22Rv1 (cell line): ENCODE results near the gene MAGI2.

Source experiments
- ZFX ChIP-seq: fragments of 450-650 bp; IDR thresholded peaks from 2 replicates; pipeline ENCODE4 v1.6.1; 2017; ENCODE audit warnings: antibody characterized with exemption, borderline replicate concordance
- TF ChIP-seq, protein P1 (sequence below): fragments of 450-650 bp; IDR thresholded peaks from 2 replicates; pipeline ENCODE4 v1.5.1; 2017; ENCODE audit warnings: mild to moderate bottlenecking

DNA sequence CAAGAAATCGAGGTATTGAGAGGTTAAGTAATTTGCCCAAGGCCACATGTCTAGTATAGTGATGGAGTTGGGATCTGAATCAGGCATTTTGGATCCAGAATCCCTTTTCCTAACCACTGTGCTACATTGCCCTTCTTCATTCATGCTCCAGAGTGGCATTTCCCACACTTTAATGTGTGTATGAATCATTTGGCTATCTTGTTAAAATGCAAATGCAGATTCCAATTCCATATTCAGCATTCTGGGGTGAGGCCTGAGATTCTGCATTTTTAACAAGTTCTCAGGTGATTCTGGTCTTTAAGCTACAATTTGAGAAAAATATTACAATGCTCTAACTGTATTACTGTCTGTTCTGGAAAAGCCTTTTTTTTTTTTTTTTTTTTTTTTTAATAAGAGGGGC lies 1023.6 kb downstream of the MAGI2 start:
- TF ChIP-seq, protein P1, sequence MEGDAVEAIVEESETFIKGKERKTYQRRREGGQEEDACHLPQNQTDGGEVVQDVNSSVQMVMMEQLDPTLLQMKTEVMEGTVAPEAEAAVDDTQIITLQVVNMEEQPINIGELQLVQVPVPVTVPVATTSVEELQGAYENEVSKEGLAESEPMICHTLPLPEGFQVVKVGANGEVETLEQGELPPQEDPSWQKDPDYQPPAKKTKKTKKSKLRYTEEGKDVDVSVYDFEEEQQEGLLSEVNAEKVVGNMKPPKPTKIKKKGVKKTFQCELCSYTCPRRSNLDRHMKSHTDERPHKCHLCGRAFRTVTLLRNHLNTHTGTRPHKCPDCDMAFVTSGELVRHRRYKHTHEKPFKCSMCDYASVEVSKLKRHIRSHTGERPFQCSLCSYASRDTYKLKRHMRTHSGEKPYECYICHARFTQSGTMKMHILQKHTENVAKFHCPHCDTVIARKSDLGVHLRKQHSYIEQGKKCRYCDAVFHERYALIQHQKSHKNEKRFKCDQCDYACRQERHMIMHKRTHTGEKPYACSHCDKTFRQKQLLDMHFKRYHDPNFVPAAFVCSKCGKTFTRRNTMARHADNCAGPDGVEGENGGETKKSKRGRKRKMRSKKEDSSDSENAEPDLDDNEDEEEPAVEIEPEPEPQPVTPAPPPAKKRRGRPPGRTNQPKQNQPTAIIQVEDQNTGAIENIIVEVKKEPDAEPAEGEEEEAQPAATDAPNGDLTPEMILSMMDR = no peak
- no peak for TF ChIP-seq ZFX
